Measurements from ENCODE around the gene SART1. TPM values are rescaled to one million over a fixed set of nuclear protein-coding genes. Genes with fewer than 3 reads are reported as not detected.

The SART1 gene
- total RNA-seq, 1 experiment from 2014 or later = 40.1 TPM

- no peak for DNase-seq (ENCODE audit: low read depth, low spot score)
- in situ Hi-C loops (cut with HindIII; ENCODE audit: low pct_unique_long_range_greater_than_20kb, low sequenced_read_pairs) = no loop called here
Measured at GRCh38 chr11:65978391-65979238, 17.1 kb downstream of the SART1 start.

DNA sequence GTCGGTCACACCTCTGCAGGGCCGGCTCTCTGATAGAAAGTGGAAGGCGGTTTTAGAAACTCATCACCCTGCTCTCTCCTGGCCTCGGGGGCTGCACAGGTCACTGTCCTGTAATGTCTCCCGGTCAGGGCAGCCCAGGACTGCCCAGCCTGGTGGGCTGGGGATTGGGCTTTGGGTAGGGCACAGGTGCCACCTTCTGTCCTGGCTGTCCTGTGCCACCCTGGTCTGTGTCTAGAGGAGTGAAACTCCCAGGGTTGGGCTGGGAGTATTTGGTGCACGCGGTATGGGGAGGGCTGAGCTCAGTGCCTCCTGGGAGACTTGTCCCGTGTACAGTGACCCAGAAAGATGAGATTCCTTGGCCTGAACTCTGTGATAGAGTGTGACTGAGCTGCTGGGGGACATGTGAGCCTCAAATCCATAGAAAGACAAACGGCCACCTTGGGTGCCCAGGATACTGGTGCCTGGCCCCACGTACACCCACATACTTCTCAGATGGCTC, 17.8 kb downstream of the SART1 start:
- in situ Hi-C loops (cut with HindIII; ENCODE audit: low pct_unique_long_range_greater_than_20kb, low sequenced_read_pairs) = no loop called here
- no peak for DNase-seq (ENCODE audit: low read depth, low spot score)

DNA sequence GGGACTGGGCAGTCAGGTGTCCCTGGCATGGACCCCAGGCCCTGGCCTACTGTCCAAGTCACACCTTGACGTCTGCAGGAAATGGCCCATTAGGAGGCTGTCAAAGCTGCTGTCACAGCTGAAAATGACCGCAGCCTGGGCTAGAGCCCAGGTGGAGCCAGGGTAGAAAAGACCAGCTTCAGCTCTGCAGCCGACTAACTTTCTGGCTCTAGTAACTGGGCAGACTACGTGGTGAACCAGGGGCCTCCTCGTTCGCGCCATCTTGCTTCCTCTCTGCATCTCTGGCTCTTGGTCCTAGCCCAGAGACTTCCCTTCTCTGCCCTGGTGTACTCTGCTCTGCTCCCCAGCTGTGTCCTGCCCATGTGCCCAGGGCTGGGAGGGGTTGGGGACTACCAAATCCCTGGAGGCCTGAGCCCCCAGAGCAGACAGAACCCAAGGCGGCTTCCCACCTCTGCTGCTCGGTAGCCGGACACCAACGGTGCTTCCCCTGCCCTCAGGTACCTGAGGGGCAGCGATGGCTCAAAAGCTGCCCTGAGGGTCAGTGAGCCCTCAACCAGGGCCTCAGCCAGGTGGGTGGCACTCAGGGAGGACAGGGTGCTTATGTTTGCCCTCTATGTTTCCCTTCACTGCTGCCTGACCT, 19.7 kb downstream of the SART1 start:
- in situ Hi-C loops (cut with HindIII; ENCODE audit: low pct_unique_long_range_greater_than_20kb, low sequenced_read_pairs) = no loop called here
- DNase-seq (ENCODE audit: low read depth, low spot score) = no peak

DNA sequence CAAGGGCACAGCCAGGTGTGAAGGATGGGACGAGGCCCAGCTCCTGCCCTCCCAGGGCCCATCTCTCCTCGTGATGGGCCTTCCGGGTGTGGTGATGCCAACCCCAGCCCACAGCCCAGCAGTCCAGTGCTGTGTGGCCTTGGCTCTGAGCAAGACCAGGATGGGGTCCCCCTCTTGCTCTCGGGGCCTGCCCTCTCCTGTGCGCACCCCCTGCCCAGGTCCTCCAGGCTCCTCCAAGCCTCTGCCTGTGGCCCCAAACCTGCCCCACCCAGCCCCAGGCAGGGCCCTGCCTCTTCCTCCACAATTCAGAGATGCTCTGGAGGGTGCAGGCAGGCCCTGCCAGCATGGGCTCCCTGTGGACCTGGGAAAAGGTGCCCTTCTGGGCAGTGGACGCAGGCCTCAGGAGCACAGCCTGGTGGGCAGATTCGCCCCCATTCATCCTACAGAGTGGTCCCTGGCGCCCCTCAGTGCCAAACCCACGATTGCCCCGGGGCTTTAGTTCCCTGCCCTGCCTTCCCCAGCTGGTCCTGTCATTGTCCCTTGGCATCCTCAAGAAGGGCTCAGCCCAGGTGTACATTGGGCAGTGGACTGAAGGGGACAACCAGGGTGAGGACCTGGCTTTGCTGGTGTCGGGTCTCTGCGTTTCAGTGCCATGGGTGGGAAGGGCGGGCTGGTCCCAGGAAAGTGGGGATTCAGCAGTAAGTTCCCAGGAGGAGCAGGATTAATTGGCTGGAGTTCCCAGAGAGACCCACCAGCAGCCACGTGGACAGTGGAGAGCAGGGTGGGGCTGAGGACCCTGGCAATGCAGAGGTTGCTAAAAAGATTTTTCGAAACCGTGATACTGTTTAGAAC, 20.7 kb downstream of the SART1 start:
- in situ Hi-C loops (cut with HindIII; ENCODE audit: low pct_unique_long_range_greater_than_20kb, low sequenced_read_pairs) = no loop called here
- no peak for DNase-seq (ENCODE audit: low read depth, low spot score)

GRCh38 chr11:65982824-65983588, 21.5 kb downstream of the SART1 start:
- in situ Hi-C loops (cut with HindIII; ENCODE audit: low pct_unique_long_range_greater_than_20kb, low sequenced_read_pairs) = no loop called here
- no peak for DNase-seq (ENCODE audit: low read depth, low spot score)

DNA sequence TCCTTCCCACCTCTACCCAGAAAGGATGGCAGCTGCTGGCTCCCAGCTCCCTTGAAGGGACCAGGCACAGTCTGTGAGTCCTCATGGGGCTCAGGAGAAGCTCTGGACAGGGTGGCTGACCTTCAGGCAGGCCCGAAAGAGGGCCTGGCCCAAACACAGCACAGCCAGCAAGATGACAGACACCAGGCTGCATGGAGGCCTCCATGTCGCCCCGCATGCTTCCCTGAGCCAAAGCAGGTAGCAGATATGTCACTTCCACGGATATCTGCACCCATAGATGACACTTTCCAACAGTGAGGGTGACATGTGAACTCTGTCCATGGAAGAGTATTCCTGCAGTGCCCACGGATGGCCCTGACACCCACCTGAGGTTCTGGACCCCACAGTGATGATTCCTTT, 22.1 kb downstream of the SART1 start:
- no peak for DNase-seq (ENCODE audit: low read depth, low spot score)
- in situ Hi-C loops (cut with HindIII; ENCODE audit: low pct_unique_long_range_greater_than_20kb, low sequenced_read_pairs) = no loop called here

DNA sequence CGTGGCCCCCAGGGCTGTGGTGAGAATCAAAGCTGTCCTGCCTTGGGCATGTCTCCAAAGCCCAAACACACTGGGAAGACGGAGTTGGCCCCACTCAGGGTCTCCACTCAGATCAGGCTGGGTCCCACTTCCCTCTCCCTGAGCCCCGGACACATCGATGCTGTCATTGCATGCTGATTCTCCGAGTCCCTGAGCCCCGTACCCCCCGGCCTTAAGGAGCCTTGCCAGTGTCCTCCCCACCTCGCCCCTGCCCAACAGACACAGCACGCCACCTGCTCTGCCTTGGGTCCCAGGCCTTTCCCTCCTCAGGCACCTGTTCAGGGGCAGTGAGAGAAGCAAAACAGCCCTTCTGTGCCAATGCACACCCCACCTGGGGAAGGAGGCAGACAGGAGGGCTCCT, 25.8 kb downstream of the SART1 start:
- no peak for DNase-seq (ENCODE audit: low read depth, low spot score)
- in situ Hi-C loops (cut with HindIII; ENCODE audit: low pct_unique_long_range_greater_than_20kb, low sequenced_read_pairs) = no loop called here

DNA sequence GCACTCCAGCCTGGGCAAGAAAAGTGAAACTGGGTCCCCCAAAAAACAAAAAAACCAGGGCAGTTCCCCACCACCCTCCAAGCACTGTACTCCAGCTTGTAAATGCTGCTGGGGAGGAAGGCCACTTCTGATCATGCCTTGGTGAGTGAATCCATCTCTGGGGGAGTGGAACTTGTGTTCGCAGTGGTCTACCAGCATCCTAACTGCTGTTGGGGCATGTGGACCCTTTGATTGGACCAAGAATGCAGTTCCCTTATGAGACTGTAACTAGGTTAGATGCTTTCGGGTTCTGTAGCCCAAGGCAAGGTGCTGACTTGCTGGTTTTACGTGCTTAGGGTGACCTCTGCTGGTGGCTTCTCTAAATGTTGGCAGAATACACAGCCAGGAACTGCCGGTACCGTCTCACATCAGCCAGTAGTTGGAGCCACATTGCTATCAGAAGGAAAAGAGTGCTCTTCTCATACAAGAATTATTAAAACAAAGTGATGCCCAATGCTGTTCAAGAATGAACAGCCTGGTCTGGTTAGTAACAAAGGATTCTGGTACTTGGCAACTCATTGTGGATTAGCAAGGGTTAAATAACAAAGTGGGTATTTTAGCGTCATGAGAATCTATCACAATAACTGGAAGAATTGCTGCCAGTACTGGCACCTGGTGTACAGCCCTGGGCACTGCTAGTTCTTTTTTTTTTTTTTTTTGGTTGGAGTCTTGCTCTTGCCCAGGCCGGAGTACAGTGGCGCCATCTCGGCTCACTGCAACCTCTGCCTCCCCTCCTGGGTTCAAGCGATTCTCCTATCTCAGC, 27.5 kb downstream of the SART1 start:
- DNase-seq (ENCODE audit: low read depth, low spot score) = peak; percentile 94
- in situ Hi-C loops (cut with HindIII; ENCODE audit: low pct_unique_long_range_greater_than_20kb, low sequenced_read_pairs) = no loop called here

DNA sequence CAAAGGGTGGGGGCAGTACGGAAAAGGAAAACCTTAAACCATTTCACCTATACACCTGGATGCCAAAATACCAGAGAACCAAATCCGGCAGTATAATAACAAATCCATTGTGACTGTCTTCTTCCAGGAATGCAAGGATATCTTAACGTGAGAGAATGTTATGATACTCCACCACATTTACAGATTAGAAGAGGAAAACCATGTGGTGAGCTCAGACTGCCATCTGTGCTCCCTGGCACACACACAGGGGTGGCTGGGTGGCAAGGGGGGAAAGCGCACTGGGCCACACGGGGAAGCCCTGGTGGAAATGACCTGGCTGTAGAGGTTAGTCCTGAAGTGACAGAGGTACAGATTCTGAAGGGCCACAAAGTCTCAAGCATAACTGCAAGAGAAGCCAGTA, 30.5 kb downstream of the SART1 start:
- in situ Hi-C loops (cut with HindIII; ENCODE audit: low pct_unique_long_range_greater_than_20kb, low sequenced_read_pairs) = no loop called here
- no peak for DNase-seq (ENCODE audit: low read depth, low spot score)

GRCh38 chr11:65997286-65997685, 35.8 kb downstream of the SART1 start:
- in situ Hi-C loops (cut with HindIII; ENCODE audit: low pct_unique_long_range_greater_than_20kb, low sequenced_read_pairs) = no loop called here
- DNase-seq (ENCODE audit: low read depth, low spot score) = no peak

- DNase-seq (ENCODE audit: low read depth, low spot score) = peak; percentile 94
- in situ Hi-C loops (cut with HindIII; ENCODE audit: low pct_unique_long_range_greater_than_20kb, low sequenced_read_pairs) = no loop called here
Measured at GRCh38 chr11:66001942-66002647, 40.6 kb downstream of the SART1 start, which contains the start of the genes BANF1 and EIF1AD. BANF1 (plus strand) TSS chr11:66002503; CDS start chr11:66003251, 748 bp downstream. EIF1AD (minus strand) TSS chr11:66002157; CDS start chr11:66000389, 1,768 bp downstream.

- in situ Hi-C loops (cut with HindIII; ENCODE audit: low pct_unique_long_range_greater_than_20kb, low sequenced_read_pairs) = no loop called here
- DNase-seq (ENCODE audit: low read depth, low spot score) = peak; percentile 29
Measured at GRCh38 chr11:66002648-66003225, 41.2 kb downstream of the SART1 start.

- in situ Hi-C loops (cut with HindIII; ENCODE audit: low pct_unique_long_range_greater_than_20kb, low sequenced_read_pairs) = no loop called here
- no peak for DNase-seq (ENCODE audit: low read depth, low spot score)
Measured at GRCh38 chr11:66003291-66003690, 41.8 kb downstream of the SART1 start.

DNA sequence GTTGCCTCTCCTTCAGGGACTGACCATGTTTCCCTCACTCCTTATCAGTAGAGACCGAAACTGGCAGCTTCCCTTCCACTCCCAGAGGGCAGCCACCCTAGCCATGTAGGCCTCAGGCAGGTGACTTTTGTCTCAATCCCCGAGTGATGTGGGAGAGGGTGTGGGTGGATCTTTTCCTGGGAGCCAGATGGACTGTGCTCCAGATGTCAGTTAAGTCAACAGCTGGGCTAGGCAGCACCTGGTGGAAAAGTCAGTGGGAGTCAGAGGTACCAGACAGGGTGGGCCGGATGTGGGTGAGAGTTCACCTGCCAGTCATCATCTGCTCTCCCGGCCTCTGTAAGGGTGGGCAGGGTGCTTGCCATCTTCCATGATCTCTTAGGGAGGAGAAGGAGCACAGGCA, 42.7 kb downstream of the SART1 start:
- in situ Hi-C loops (cut with HindIII; ENCODE audit: low pct_unique_long_range_greater_than_20kb, low sequenced_read_pairs) = no loop called here
- DNase-seq (ENCODE audit: low read depth, low spot score) = no peak

- DNase-seq (ENCODE audit: low read depth, low spot score) = no peak
- in situ Hi-C loops (cut with HindIII; ENCODE audit: low pct_unique_long_range_greater_than_20kb, low sequenced_read_pairs) = no loop called here
Measured at GRCh38 chr11:66006134-66006890, 44.8 kb downstream of the SART1 start.

Measured in SK-MEL-5 (cell line).